GM18508 (cell line): ENCODE data around the gene FSCN2.

Source experiments
- ATAC-seq: cut with Tn5 transposase; IDR thresholded peaks from one replicate; pipeline ENCODE4 v1.9.1; 2021; ENCODE audit warnings: moderate number of reproducible peaks; ENCODE audit not compliant: insufficient read depth, unreplicated experiment

FSCN2 gene

GRCh38 chr17:81527591-81528383 lies at the start of gene FSCN2:
TSS of gene FSCN2 (plus strand) at chr17:81528377. CDS start at chr17:81528532, 155 bp downstream.
- ATAC-seq: no peak

DNA sequence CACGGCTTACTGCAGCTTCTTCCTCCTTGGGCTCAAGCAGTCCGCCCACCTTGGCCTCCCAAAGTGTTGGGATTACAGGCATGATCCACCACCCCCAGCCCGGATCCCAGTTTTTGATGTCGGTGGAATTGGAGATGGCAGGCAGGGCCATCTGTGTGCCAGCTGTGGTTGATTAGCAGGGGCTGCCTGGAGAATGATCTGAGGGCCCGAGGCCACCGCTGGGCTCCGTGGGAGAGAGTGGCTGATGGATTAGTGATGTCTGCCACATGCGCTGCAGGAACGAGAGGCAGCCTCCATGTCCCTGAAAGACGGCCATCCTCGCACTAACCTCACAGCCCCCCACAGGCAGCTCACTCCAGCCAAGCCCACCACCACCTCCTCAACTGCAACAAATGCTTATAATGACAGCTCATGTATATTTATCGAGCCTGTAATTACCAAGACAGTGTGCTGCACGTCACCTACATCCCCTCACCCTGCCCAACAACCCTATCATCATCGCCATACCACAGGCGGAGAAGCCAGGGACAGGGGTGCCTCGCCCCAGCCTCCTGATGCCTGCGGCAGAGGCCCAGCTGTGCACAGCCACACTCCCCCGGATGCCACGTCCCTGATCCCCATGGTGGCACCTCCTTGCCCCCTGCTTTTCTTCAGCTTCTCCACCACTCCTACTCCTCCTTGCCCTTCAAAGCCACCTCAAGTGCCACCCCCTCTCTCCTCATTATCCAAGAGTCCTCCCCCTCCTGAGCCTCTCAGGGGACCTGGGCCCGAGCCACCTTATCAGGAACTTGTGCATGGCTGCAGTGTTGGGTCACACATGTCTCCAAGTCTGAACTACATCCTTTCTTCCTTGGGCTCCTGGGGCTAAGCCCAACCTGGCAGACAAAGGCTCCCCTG lies 48.8 kb upstream of the FSCN2 start:
- ATAC-seq: no peak

DNA sequence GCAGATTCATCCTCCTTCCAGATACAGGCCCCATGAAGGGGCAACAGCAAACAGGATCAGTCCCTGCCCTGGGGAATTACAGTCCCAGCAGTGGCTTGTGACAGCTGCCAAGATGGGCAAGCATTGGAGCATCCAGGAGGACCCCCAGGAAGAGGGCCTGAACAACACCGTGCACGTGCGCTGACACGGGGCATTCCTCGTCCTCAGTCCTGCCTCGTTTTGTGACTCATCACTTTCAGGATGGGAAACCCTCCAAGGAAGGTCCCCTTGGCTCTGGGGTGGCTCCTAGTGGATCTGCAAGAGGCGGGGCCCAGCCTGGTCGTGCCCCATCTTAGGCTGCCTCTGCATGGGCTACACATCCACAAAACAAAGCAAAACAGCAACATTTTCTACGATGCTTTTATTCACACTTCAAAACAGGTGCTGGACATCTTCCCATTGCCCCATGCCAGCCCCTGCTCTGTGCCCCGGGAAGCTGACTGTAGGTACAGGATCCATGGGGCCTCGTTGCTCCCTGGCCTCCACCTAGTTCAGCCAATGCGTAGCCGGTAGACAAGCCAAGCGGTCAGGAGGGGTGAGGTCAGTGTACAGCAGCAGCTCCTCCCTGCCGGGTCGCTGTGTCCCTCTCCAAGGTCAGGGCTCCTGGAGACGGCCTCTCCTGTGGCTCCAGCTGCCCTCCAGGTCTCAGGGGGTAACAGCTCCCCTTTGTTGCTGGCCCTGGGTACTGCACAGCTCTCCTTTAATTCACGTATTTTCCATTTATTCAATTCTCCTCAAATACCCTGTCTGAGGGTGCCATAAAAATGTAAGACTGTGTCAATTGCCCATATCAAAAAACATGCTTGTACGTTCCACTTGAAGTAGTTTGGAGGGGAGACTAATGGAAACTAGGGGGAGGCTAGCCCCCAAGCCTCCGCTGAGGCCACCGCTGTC lies 47.8 kb upstream of the FSCN2 start:
- no peak for ATAC-seq

- ATAC-seq: no peak
Measured at GRCh38 chr17:81481073-81481799, 46.9 kb upstream of the FSCN2 start.

- no peak for ATAC-seq
Measured at GRCh38 chr17:81481815-81482505, 46.2 kb upstream of the FSCN2 start.

DNA sequence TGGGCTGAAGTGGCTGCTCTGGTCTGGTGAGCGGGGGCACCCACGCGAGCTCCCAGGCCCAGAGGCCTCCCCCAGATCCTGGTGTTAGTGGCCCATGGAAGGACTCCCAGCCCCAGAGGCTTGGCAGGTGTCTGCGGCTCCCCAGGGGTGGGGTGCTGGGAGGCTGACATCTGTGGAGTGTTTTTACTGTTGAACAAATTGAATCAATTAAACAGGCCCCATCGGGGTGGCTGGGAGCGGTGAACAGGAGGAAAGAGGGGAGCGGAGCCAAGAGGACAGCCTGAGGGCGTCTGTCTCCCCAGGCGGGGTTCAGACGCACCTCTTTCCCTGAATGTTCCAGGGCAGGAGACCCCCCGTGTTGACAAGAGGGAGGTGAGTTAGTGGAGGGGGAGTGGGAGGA lies 45.5 kb upstream of the FSCN2 start:
- no peak for ATAC-seq

GRCh38 chr17:81483085-81483861 lies 44.9 kb upstream of the FSCN2 start:
- ATAC-seq: no peak

GRCh38 chr17:81483862-81484194 lies 44.3 kb upstream of the FSCN2 start:
- no peak for ATAC-seq

DNA sequence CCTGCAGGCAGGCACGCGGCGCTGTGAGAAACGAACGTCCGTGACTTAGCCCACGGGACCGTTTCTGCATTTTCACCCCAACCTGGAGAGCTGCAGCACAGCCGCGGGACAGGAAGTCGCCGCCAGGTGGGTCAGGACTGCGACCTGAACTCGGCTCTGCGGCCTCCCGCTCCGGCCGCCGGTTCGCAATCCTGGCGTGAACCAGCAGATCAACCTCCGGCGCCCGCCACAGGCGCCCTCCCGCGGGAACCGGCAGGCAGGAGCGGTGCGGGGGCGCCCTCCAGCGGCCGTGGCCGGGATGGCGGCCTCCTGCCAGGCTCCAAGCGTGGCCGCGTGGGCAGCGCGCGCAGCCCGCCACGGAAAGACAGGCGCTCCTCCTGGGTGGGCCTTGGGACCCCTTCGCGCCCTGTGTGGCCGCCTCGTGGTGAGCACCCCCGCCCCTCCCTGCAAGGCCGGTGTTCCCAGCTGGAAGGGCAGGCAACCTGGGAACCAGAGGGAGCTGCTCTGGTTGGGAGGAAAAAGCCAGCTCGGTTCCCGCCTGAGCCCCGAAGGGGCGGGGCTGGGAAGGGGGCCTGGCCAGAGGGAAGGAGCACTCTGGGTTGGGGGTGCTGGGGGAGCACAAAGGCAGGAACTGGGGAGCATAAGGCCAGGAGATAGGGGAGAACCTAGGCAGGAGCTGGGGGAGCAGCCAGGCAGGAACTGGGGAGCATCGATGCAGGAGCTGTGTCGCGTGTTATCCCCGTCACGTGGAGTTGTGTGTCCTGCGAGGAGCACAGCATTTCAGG lies 43.8 kb upstream of the FSCN2 start:
- ATAC-seq: peak; percentile 39

DNA sequence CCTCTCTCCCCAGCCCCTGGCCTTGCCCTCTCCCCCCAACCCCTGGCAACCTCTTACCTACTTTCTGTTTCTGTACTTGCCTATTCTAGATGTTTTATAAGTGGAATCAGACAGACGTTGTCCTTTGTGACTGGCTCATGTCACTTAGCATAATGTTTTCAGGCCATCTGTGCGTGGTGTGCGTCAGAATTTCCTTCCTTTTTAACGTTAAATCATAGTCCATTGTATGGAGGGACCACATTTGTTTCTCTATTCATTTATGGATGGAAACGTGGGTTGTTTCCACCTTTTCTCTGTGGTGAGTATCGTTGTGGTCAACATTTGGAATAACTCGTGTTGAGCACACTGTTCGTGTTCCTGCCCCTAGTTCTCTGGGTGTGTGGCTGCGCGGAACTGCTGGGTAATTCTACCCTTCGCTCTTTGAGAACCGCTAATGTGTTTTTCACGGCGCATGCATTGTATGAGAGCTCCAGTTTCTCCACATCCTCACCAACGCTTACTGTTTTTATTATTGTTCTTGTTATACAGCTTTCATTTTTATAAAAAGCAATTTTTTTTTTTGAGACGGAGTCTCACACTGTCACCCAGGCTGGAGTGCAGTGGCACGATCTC lies 41.9 kb upstream of the FSCN2 start:
- ATAC-seq: no peak

DNA sequence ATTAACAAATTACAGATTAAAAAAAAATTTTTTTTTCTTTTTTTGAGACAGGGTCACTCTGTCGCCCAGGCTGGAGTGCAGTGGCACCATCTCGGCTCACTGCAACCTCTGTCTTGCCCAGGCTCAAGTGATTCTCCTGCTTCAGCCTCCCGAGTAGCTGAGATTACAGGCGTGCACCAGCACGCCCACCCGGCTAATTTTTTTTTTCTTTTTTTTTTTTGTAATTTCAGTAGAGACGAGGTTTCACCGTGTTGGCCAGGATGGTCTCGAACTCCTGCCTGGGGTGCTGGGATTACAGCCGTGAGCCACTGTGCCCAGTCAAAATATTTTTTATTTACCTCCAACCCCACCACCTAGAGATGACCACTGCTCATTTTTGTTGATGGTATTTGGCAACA lies 41.1 kb upstream of the FSCN2 start:
- ATAC-seq: no peak

DNA sequence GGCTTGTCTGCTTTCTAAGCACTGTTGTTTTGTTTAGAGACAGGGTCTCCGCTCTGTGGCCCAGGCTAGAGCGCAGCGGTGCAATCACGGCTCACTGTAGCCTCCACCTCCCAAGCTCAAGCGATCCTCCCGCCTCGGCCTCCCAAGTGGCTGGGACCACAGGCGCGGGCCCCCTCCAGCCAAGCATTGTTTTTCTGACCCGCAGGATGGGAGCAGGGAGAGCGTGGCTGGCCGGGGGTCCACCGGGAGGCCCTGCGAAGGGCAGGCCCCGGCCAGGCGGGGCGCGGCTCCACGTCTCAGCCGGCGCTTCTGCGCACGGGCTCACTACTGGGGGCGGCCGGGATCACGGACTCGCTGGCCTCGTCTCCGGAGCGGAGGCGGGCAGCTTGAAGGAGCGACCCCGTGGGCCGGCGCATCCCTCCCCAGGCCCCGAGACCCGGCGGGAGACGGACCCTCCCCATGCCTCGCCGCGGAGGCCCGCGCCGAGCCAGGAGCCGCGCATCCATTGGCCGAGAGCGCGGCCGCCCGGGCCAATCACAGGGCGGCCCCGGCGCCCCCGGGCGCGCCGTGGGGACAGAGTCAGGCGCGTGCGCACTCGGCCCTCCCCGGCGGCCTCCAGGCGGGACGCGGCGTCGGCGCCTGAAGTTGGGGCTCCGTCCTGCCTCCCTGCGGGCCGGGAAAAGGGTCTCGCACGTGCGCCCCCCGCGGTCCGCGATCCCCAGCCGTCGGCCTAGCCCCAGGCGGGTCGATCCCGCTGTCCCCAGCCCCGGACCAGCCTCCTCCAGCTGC lies 40.5 kb upstream of the FSCN2 start:
- ATAC-seq: no peak

DNA sequence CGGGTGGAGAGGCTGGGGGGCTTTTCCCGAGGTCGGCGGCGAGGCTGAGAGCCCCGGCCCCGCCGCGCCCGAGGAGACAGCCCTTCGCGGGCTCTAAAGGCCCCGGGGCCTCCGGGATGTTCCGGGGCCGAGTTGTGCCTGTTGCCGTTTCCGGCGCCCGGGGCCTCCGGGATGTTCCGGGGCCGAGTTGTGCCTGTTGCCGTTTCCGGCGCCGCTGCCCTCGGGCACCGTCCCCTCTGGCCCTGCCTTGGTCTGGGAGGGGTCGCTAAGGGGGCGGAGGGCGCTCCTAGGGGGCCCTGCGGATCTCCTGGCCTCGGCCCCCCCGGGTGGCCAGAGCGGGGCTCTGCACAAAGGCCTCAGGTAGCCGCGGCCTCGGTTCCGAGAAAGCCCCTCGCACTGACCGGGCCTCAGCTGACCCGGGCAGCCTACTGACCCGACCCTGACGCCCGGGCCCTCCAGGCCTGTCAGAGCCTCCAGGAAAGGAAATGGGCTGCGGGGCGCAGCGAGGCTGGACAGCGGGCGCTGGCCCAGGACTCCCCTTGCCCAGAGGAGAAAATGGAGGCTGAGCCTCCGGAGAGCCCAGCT lies 39.8 kb upstream of the FSCN2 start:
- no peak for ATAC-seq

- no peak for ATAC-seq
Measured at GRCh38 chr17:81489012-81489997, 38.9 kb upstream of the FSCN2 start.
